Duodenal mucosa (tissue), 2 donors: ENCODE measurements around the gene PGM2L1.

ENCODE experiments used
- H3K27ac ChIP-seq: one replicate; pipeline ENCODE4 v1.7.0; 2013; ENCODE audit warnings: low read depth, low read length
- H3K27me3 ChIP-seq, 2 donors: one replicate each; pipeline ENCODE4 v1.7.0; 2013; ENCODE audit warnings: low read length in 2 of 2, control low read depth in 1 of 2; ENCODE audit not compliant: insufficient read depth in 2 of 2, control insufficient read depth in 1 of 2
- H3K36me3 ChIP-seq, 2 donors: one replicate each; pipeline ENCODE4 v1.7.0; 2013; ENCODE audit warnings: low read length in 2 of 2, control low read depth in 1 of 2; ENCODE audit not compliant: insufficient read depth in 2 of 2, control insufficient read depth in 1 of 2
- H3K4me1 ChIP-seq, 2 donors: one replicate each; pipeline ENCODE4 v1.7.0; 2013; ENCODE audit warnings: low read length in 2 of 2, control low read depth in 1 of 2; ENCODE audit not compliant: insufficient read depth in 2 of 2, control insufficient read depth in 1 of 2
- H3K4me3 ChIP-seq, 2 donors: one replicate each; pipeline ENCODE4 v1.7.0; 2013; ENCODE audit warnings: low read length in 2 of 2, low read depth in 1 of 2
- H3K9ac ChIP-seq, 2 donors: one replicate each; pipeline ENCODE4 v1.7.0; 2013; ENCODE audit warnings: low read length in 2 of 2, low read depth in 1 of 2
- H3K9me3 ChIP-seq, 2 donors: one replicate each; pipeline ENCODE4 v1.7.0; 2013; ENCODE audit warnings: low read length in 2 of 2, control low read depth in 1 of 2; ENCODE audit not compliant: control insufficient read depth in 1 of 2

PGM2L1 gene

GRCh38 chr11:74398244-74399159 lies at the start of gene PGM2L1:
Gene PGM2L1 (minus strand): TSS chr11:74398433. CDS start chr11:74398161, 272 bp downstream.
- Histone ChIP-seq H3K9me3 (no peaks in the 10 kb centered on the region), H3K27me3 (no peaks in the 10 kb centered on the region), H3K9ac (peak within 1 kb of the TSS; percentile 91 to 94), H3K27ac (peak within 1 kb of the TSS; percentile 81), H3K4me1 (peaks cover 0 to 3% of the 10 kb centered on the region in 2 donors), H3K4me3 (peak within 1 kb of the TSS; percentile 78 to 80), H3K36me3 (no peaks in the 10 kb centered on the region)

- H3K27me3 ChIP-seq, result no peaks in the 10 kb centered on the region
- no peaks in the 10 kb centered on the region for H3K9me3 ChIP-seq
- no peak overlapping the region for H3K27ac ChIP-seq
- H3K4me1 ChIP-seq, result peaks cover 17% of the 10 kb centered on the region in 2 donors
- no peak overlapping the region for H3K9ac ChIP-seq
- H3K36me3 ChIP-seq, result no peaks in the 10 kb centered on the region
- H3K4me3 ChIP-seq, result no peak overlapping the region
Measured at GRCh38 chr11:74447720-74448119, 49.5 kb upstream of the PGM2L1 start.

- Histone ChIP-seq H3K36me3 (no peaks in the 10 kb centered on the region), H3K9me3 (no peaks in the 10 kb centered on the region), H3K4me1 (peaks cover 17% of the 10 kb centered on the region in 2 donors), H3K9ac (no peak overlapping the region), H3K4me3 (no peak overlapping the region), H3K27me3 (no peaks in the 10 kb centered on the region), H3K27ac (no peak overlapping the region)
Measured at GRCh38 chr11:74446532-74446938, 48.3 kb upstream of the PGM2L1 start.

- no peak overlapping the region for H3K9ac ChIP-seq
- no peaks in the 10 kb centered on the region for H3K36me3 ChIP-seq
- H3K27ac ChIP-seq, result no peak overlapping the region
- H3K4me1 ChIP-seq, result peaks cover 17% of the 10 kb centered on the region in 2 donors
- H3K9me3 ChIP-seq, result no peaks in the 10 kb centered on the region
- H3K27me3 ChIP-seq, result no peaks in the 10 kb centered on the region
- H3K4me3 ChIP-seq, result no peak overlapping the region
Measured at GRCh38 chr11:74444173-74444826, 46.1 kb upstream of the PGM2L1 start.

GRCh38 chr11:74443071-74443864 lies 45.0 kb upstream of the PGM2L1 start:
- no peaks in the 10 kb centered on the region for H3K9me3 ChIP-seq
- H3K4me1 ChIP-seq, result peaks cover 14 to 17% of the 10 kb centered on the region in 2 donors
- H3K9ac ChIP-seq, result no peak overlapping the region
- H3K4me3 ChIP-seq, result no peak overlapping the region
- H3K27ac ChIP-seq, result no peak overlapping the region
- no peaks in the 10 kb centered on the region for H3K36me3 ChIP-seq
- H3K27me3 ChIP-seq, result no peaks in the 10 kb centered on the region

GRCh38 chr11:74442636-74443035 lies 44.4 kb upstream of the PGM2L1 start:
- Histone ChIP-seq H3K9me3 (no peaks in the 10 kb centered on the region), H3K27me3 (no peaks in the 10 kb centered on the region), H3K36me3 (no peaks in the 10 kb centered on the region), H3K4me3 (no peak overlapping the region), H3K27ac (no peak overlapping the region), H3K9ac (no peak overlapping the region), H3K4me1 (peaks cover 14 to 17% of the 10 kb centered on the region in 2 donors)

GRCh38 chr11:74438681-74439080 lies 40.4 kb upstream of the PGM2L1 start:
- Histone ChIP-seq H3K4me1 (peaks cover 14 to 15% of the 10 kb centered on the region in 2 donors), H3K27ac (no peak overlapping the region), H3K9me3 (no peaks in the 10 kb centered on the region), H3K4me3 (no peak overlapping the region), H3K27me3 (no peaks in the 10 kb centered on the region), H3K36me3 (no peaks in the 10 kb centered on the region), H3K9ac (no peak overlapping the region)

- no peak overlapping the region for H3K4me3 ChIP-seq
- H3K9me3 ChIP-seq, result no peaks in the 10 kb centered on the region
- no peak overlapping the region for H3K9ac ChIP-seq
- H3K27me3 ChIP-seq, result no peaks in the 10 kb centered on the region
- peaks cover 4 to 5% of the 10 kb centered on the region in 2 donors for H3K4me1 ChIP-seq
- no peak overlapping the region for H3K27ac ChIP-seq
- no peaks in the 10 kb centered on the region for H3K36me3 ChIP-seq
Measured at GRCh38 chr11:74437441-74438042, 39.3 kb upstream of the PGM2L1 start.

- Histone ChIP-seq H3K4me1 (no peaks in the 10 kb centered on the region), H3K27me3 (no peaks in the 10 kb centered on the region), H3K36me3 (no peaks in the 10 kb centered on the region), H3K9me3 (no peaks in the 10 kb centered on the region), H3K27ac (no peak overlapping the region), H3K9ac (no peak overlapping the region), H3K4me3 (no peak overlapping the region)
Measured at GRCh38 chr11:74434528-74434927, 36.3 kb upstream of the PGM2L1 start.
